GM21529 (cell line): ENCODE results near the gene UBE2F.

Experiments used
- ATAC-seq: cut with Tn5 transposase; IDR thresholded peaks from one replicate; pipeline ENCODE4 v1.9.1; 2021; ENCODE audit not compliant: unreplicated experiment

The UBE2F gene, protein sequence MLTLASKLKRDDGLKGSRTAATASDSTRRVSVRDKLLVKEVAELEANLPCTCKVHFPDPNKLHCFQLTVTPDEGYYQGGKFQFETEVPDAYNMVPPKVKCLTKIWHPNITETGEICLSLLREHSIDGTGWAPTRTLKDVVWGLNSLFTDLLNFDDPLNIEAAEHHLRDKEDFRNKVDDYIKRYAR

DNA sequence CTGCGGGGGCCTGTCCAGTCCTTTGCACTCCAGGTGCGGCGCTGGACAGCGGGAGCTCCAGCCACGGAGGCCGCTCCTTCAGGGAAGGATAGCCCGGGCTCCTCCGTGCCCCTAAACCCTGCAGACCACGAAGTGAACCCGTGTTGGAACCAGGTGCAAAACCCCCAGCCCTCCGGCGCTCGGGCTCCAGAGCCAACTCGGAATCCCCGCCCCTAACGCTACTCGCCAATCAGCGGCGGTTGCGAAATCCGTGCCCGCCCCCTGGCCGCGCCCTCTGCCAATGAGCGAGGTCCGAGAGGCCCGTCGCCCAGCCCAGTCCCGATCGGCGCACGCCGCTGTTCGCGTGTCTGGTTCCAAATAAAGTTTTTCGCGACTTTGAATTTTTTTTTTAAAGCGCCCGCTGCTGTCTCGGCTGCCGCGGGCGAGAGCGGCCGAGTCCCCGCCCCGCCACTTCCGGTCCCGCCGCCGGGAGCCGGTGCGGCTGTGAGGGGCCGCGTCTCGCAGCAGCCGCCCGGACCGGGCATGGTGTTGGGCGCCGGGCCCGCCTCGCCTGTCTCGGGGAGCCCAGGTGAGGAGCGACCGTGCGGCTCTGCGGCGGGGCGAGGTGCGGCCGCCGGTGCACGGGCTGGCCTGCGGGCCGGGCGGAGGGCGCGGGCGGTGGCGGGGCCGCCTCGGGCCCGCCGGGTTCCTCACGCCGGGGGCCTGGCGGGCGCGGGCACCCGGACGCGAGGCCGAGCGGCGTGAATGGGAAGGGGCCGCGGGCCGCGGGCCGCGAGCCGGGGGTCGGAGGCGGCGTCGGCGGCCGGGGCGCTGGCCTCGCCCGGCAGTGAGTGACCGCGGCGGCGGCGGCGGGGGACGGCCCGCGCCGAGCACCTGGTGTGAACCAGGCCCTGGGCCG, at the start of gene UBE2F:
Gene UBE2F, plus strand, starts transcription at position 450 of the 898 bp plus-strand sequence. CDS start 6,094 bp downstream, outside the sequence.
- peak; percentile 95 for ATAC-seq

DNA sequence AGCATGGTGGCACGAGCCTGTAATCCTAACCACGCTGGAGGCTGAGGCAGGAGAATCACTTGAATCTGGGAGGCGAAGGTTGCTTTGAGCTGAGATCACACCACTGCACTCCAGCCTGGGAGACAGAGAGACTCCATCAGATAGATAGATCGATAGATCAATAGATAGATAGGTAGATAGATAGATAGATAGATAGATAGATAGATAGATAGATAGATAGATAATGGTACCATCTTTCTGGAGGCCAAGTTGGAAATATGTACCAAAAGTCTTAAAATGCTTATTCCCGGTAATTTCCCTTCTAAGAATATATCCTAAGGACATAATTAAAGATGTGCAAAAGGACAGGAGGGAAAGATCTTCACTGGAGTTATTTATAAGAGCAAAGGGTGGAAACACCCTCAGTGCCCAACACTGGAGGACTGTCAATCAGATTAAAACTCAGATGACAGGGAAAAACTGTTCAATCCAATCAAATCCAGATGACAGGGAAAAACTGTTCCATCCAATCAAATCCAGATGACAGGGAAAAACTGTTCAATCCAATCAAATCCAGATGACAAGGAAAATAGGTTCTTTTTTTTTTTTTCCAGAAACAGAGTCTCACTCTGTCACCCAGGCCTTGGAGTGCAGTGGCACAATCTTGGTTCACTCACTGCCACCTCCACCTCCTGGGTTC, 49.0 kb upstream of the UBE2F start:
- ATAC-seq: no peak

DNA sequence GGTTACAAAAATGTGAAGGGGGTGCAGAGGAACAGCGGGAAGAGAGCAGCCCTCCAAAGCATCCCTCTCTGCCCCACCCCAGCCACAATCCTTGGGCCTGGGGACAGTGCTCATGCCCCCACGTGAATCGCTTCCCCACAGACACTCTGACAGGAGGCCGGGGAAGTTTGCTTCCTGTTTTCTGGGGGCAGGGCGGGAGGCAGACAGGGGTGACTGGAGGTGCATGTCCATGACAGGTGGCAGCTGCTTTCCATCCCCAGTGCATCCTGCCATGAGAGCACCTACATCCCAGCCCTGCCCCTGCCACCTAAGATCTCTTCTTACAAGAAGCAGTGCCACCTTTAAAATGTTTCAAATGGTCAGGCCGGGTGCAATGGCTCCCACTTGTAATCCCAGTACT, 47.2 kb upstream of the UBE2F start:
- ATAC-seq: no peak

DNA sequence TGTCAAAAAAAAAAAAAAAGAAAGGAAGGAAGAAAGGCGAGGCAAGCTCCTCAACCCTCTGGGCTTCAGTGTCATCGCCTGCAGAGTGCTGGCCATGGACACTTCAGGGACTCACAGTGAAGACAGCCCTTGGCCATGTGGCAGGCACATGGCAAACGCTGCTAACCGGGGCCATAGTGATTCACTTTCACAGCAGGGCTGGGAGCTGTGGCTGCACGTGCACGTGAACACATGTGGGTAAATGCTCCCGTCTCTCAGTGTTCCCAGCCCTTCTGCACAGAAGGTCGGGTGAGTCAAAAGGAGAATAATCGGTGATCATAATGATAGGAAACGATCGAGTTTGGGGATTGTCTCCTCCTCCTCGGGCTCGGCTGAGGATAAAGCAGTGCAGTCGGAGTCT, 46.1 kb upstream of the UBE2F start:
- no peak for ATAC-seq

DNA sequence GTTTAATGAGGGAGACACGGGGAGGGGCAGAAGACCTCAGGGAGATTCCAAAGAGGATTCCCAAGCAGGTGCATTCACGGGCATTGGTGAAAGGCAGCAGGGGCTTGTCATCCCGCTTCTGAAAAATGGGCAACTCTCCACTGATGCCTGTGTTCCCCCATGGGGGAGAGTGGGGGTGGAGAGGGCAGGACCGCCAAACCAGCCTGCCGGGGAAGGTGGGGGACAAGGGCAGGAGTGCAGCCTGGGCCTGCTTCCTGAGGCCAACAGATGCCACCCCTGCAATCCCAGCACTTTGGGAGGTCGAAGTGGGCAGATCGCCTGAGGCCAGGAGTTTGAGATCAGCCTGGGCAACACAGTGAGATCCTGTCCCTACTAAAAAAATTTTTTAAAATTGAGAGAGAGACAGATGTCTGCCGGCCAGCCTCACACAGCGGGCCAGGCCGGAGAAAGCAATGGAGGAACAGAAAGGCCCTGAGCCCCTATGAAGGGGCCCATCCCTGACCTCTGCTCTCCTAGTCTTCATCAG, 44.8 kb upstream of the UBE2F start:
- ATAC-seq: no peak

DNA sequence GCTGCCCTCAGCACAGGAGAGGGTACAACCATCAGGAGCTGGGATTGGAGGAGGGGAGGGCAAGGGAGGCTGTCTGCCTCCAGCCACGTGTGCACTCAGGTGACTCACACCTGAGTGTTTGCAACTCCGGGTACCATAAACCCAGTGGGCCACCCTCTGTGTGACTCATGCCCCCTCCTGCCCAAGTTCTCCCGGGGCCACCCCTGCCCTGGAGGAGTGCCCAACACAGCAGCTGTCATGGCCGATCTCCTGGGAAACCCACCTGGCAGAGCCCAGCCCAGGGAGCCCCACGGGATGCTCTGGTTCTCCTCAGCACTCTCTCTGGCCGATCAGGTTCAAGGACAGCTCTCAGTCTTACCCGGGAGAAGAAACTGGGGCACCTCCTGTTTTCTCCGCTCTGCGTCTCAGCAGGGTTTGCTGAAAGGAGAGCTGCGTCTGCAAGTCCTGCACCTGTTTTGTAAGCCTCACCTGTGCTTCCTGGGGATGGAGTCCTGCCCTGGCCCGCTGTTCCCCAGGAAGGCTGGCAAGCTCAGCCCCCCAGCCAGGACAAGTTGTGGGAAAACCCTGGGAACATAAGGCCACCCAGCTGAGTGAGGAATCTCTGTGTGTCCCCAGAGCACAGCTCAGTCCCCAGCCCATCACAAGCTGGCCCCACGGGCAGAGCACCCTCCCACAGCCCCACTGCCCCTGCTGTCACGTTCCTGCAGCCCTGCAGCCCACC, 44.0 kb upstream of the UBE2F start:
- no peak for ATAC-seq

DNA sequence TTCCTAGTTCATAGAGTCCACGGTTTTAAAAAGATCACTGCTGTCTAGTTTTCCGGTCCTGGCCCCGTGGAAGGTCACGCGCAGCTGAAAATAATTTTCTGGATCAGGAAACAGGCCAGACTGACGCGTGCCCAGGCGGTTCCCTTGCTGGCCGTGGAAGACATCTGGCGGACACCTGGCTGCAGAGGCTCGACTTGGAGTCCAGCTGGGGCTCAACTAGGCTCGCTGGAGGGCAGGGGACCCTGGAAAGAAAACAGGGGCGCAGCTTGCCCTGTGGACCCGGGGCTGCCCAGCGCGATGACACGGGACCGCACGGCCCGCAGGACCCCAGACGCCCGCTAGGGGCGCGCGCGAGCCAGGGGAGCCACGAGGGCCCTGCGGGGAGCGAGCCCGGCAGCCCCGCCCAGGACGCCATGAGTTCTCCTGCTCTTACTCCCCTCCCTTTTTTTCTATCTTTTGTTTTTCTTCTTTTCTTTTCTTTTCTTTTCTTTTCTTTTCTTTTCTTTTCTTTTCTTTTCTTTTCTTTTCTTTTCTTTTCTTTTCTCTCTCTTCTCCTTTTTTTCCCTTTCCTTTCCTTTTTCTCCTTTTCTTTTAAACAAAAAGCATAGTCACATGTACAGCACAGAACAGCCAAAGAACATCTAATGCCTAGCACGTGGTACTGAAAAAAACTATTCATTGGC, 43.2 kb upstream of the UBE2F start:
- ATAC-seq: no peak

DNA sequence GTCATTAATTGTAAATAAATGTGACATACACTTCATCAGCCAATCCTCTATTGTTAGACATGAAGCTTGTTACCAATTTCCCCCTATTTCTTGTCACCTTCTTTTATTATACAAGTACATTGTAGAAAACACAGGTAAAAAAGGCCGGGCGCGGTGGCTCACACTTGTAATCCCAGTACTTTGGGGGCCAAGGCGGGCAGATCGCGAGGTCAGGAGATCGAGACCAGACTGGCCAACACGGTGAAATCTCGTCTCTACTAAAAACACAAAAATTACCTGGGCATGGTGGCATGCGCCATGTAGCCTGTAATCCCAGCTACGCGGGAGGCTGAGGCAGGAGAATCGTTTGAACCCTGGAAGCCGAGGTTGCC, 42.7 kb upstream of the UBE2F start:
- no peak for ATAC-seq

DNA sequence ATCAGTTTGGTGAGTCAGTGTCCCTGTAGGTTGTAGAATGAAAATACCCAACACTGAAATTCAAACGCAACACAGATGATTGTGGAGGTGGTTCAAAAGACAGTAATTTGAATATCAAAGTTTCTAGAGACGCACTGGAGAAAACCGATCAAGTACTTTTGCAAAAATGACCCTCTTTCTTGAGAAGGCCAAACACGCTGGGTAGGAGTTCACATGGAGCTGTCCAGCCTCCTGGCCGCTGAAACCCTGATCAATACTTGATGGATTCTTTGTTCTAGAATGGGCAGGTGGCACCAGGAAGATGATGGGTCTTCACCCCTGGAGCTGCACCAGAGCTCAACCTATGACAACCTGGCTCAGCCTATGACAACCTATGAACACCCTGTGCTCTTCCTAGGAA, 39.7 kb upstream of the UBE2F start:
- no peak for ATAC-seq

DNA sequence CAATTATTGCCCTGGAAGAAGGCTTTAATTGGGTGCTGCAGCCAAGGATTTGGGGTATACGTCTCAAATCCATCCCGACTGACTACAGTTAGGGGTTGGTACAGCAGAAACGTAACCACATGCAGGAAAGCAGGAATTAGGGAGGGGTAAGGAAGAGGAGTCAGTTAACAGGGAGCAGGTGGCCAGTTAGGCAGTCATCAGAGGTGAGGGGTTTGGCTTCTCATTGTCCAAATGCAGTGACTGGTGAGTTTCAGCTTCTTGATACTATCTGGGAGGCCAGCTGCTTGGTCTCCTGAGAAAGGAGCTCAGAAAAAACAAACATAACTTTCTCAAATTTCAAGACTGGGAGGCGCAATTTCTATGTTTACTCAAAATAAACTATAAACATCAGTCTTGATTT, 38.8 kb upstream of the UBE2F start:
- no peak for ATAC-seq

DNA sequence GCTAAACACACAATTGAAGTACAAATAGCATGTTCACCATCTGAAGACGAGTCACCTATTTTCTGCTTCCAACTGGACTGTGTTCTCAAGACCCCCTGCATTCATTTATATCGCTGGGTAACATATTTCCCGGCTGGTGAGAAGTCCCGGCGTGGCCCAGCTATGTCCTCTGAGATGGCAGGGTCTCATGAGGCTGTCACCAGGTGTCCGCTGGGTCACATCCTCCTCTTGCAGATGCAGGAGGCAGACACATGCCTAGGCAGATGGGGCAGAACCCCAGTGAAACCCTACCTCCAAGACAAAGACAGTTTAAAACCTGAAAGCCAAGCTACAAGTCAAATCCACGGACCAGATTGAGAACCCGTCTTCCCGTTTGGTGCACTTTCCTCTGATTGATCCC, 36.8 kb upstream of the UBE2F start:
- no peak for ATAC-seq

DNA sequence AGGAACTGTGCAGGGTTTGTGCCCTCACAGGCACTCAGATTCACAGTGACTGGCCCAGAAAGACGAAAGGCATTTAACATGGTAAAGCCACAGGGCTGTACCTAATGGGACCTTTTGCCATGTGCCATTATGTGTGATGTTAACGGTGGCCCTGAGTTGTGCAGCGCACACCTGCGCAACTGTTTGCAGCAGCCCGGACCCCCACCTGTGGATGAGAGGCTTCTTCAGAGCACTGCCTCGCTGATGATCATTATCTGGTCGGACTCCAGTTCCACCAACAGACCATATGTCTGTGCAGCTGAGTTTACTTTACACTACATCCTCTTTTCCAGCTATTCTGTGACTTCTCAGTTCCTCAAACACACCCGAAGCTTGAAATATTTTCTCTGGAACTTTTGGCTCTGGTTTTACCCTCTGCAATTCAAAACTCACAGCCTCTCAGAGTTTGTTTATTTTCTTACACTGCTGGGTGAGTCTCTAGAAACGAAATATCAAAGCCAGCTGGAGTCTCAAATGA, 35.6 kb upstream of the UBE2F start:
- no peak for ATAC-seq

DNA sequence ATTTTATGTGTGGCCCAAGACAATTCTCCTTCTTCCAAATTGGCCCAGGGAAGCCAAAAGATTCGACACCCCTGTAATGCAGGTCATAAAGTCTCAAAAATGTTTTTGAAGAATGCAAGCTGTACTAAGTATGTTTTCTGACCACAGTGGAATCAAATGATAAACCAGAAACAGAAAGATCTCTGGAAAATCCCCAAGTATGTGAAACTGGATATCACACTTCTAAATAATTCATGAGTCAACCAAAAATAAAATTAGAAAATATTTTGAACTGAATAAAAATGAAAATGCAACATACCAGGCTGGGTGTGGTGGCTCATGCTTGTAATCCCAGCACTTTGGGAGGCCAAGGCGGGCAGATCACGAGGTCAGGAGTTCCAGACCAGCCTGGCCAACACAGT, 34.1 kb upstream of the UBE2F start:
- no peak for ATAC-seq

DNA sequence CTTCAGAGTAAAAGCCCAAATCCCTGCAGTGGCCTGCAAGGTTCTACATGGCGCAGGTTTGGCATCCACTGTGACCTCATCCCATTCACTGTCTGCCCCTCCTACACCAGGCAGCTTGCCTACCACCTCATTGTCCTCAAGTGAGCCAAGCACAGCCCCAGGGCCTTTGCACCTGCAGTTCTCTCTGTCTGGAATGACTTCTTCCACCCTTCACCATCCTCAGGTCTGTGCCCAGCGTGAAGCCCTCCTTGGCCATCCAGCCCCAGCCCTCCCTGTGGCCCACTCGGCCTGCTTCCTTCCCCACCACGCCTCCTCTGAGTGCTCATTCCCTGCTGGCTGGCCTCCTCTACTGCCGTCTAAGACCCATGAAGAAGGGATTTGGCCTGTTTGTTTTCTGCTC, 32.6 kb upstream of the UBE2F start:
- ATAC-seq: no peak

DNA sequence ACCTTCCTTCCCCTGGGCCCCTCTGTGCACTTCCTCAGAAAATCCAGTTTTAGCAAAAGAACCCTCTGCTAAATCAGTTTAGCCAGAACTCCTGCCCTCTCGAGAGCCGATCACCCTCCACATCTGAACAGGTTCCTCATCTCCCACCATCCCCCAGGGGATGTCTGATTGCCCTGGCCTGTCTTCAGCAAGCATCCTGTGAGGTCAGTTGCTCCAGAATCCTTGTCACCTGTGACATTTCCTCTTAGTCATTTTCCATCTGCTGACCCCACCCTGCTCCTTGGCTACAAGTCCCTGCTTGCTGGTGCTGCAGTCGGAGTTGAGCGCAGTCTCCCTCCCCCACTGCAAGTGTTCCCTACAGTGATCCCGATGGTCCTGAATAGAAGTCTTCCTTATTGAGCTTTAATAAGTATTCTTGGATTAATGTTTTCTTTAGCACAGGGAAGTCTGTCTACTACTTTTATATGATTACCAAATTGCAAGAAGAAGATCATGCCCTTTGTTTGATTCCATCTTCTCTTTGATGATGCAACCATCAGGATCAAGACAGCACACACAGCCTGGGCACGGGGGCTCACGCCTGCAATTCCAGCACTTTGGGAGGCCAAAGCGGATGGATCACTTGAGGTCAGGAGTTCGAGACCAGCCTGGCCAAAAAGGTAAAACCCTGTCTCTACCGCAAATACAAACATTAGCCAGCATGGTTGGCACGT, 30.9 kb upstream of the UBE2F start:
- ATAC-seq: no peak

DNA sequence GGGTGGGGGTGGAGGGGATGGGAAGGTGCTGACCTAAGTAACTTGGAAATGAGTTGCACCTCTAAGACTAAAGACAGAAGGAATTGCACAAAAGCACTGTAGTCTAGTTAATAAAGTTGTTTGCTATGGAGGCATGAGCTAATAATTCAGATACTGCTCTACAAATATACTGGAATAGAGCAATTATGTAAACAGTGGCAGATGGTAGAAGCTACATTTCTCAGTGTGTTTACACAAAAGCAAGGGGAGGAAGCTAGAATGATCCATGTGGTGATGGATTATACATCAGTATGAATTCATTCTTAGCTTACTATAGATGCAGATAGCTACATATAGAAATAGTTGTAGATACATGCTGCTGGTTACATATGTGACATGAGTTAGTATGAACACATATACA, 27.6 kb upstream of the UBE2F start:
- ATAC-seq: no peak

DNA sequence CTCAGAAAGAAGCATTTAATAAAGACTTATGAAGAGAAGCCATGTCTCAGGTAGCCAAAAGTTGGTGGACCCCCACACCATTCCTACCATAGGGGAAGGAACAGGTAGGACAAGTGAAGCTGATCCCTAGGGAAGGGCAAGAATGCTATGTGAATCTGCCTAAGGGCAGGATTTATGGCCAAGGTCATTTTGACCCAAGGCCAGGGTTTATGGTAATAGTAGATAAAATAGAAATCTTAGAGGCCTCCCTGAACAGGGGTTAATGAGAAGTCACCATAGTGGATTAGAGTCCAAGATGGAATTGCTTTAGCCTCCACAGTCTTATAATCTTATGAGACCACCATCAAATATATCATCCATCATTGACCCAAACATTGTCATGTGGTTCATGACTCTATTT, 26.0 kb upstream of the UBE2F start:
- no peak for ATAC-seq

DNA sequence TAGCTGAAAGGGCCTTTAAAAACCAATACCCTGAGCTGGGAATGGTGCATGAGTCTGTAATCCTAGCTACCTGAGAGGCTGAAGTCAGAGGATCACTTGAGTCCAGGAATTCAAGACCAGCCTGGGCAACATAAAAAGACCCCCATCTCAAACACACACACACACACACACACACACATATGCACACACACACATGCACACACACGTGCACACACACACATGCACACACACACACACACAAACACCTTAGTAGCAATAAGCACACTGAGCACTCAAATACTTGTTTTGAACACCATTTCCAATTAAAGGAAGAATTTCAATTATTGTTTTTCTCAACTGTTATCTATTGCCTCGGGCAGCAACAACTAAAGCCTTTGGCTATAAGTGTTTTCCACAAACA, 25.6 kb upstream of the UBE2F start:
- no peak for ATAC-seq

DNA sequence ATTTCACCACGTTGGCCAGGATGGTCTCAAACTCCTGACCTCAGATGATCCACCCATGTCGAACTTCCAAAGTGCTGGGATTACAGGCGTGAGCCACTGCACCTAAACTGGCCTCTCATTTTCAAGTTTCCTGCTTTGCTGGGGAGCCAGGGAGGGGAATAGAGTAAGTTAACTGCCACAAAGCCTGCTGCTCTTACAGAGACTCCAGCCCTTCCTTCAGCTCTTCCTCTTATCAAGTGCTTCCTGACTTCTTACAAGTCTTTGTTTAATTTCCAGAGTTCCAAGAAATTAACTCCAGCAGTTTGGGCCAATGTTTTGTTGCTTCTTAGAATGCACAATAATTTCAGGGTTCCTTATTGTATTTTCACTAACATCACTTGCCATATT, 24.3 kb upstream of the UBE2F start:
- no peak for ATAC-seq
